ENCODE measurements around the gene GNPTG. TPM values are rescaled to one million over a fixed set of nuclear protein-coding genes. Genes with fewer than 3 reads are reported as not detected.

The GNPTG gene
- total and polyA plus RNA-seq, 2 of the 8 experiments (the other 6 are each of a cell fraction or from before 2014, with no cell fraction given): 26.2 to 51.2 TPM

DNA sequence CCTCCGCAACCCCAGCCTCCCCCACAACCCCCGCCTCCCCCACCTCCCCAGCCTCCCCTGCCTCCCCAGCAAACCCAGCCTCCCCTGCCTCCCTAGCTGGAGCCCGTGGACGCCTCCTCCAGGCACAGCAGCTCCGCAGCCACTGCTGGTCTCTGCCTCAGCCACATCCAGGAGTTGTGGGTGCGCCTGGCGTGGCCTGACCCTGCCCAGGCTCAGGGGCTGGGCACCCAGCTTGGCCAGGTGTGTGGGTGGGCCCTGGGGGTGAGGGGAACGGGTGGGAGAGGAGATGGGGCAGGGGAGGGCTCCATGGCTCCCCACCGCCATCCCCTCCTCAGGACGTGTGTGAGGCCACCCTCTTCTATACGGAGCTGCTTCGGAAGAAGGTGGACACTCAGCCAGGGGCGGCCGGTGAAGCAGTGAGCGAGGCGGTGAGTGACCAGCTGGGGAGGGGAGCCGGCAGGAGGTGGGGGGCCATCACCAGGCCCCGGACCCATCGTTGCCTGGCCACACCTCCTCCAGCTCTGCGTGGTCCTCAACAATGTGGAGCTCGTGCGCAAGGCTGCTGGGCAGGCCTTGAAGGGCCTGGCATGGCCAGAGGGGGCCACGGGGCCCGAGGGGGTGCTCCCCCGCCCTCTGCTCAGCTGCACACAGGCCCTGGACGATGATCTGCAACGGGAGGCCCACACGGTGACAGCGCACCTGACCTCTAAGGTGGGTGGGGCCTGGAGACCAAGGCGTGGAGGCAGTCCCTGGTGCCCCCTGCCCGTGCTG, 5.9 kb upstream of the GNPTG start:
- POLR2A ChIA-PET (ENCODE audit: partially characterized antibody): interaction anchor here (1.0 to 3.0 kb wide), 6 partner anchors 13 to 76 kb away, joined by 3 to 19 read pairs (median 4); partner anchors contain the start of gene BAIAP3
- Histone ChIP-seq H3K79me2 (ENCODE audit: control insufficient read depth in 1 of 2, insufficient read depth in 2 of 2, low read length in 2 of 2) (peaks cover 0 to 4% of the 10 kb centered on the region in 2 experiments; a peak in 1 of 4 replicates), H4K20me1 (replicated peaks in 1 of 2; ENCODE audit: control insufficient read depth in 1 of 2, insufficient read depth in 2 of 2, low read length in 2 of 2) (peaks cover 0 to 11% of the 10 kb centered on the region in 2 experiments), H3K4ac (replicated peaks; ENCODE audit: insufficient read length, low read depth, low read length) (no peak overlapping the region), H2AFZ (ENCODE audit: low read length) (no peak overlapping the region), H3K9me3 (ENCODE audit: insufficient read depth in 2 of 2, low read depth in 1 of 2, low read length in 1 of 2) (no peaks in the 10 kb centered on the region), H3K56ac (replicated peaks; ENCODE audit: insufficient read length, low read depth, low read length) (no peak overlapping the region), H2BK5ac (ENCODE audit: low read depth, low read length) (no peak overlapping the region), H3K4me1 (replicated peaks in 1 of 4; ENCODE audit: control insufficient read depth in 3 of 4, insufficient read depth in 4 of 4, low read length in 3 of 4) (peaks cover 0 to 15% (median 4%) of the 10 kb centered on the region in 4 experiments; a peak in 5 of 7 replicates), H2AK5ac (ENCODE audit: low read depth, low read length) (no peak overlapping the region), H2BK15ac (ENCODE audit: low read length) (no peak overlapping the region), H2BK120ac (replicated peaks; ENCODE audit: low read depth, low read length) (no peak overlapping the region), H3K14ac (ENCODE audit: insufficient read length) (no peak overlapping the region), H3K4me2 (ENCODE audit: insufficient read depth in 1 of 2, low read depth in 2 of 2, low read length in 2 of 2) (no peak overlapping the region), H3K27me3 (replicated peaks in 1 of 4; ENCODE audit: control insufficient read depth in 3 of 4, extremely low read depth in 1 of 4, insufficient read depth in 3 of 4, low read length in 3 of 4) (peaks cover 0 to 6% (median 0%) of the 10 kb centered on the region in 4 experiments; a peak in 3 of 7 replicates), H4K91ac (replicated peaks; ENCODE audit: insufficient read length, low read length) (no peak overlapping the region), H3K23me2 (ENCODE audit: low read depth, low read length) (peaks cover 4% of the 10 kb centered on the region; the same call in 1 of the 2 replicates), H3K23ac (ENCODE audit: insufficient read length) (no peak overlapping the region), H3K79me1 (ENCODE audit: low read depth, low read length) (0 out of 2 replicates have a peak, but pooled peaks cover 2% of the 10 kb centered on the region), H2BK20ac (ENCODE audit: low read length) (no peak overlapping the region), H3K36me3 (ENCODE audit: control insufficient read depth in 2 of 4, insufficient read depth in 4 of 4, low read length in 3 of 4) (peaks cover 4 to 9% (median 5%) of the 10 kb centered on the region in 4 experiments; a peak in 4 of 8 replicates), H3K9ac (replicated peaks in 1 of 4; ENCODE audit: extremely low read depth in 1 of 4, low read depth in 3 of 4, low read length in 3 of 4) (no peak overlapping the region), H4K5ac (ENCODE audit: insufficient read length, low read depth, low read length) (no peak overlapping the region), H4K8ac (ENCODE audit: extremely low read depth, insufficient read depth, low read length) (peak overlapping the region; percentile 57; the same call in 1 of the 2 replicates), H3K27ac (ENCODE audit: low read depth, low read length) (no peak overlapping the region), H3K4me3 (ENCODE audit: extremely low read depth in 1 of 4, insufficient read depth in 2 of 4, low read depth in 3 of 4, low read length in 4 of 4) (no peak overlapping the region), H3K18ac (ENCODE audit: extremely low read depth, low read length) (no peak overlapping the region), H2BK12ac (ENCODE audit: low read depth, low read length) (no peak overlapping the region)
- CTCF ChIA-PET (ENCODE audit: partially characterized antibody): interaction anchor here (0.6 to 11.1 kb wide), 8 partner anchors 9 to 79 kb away, joined by 3 to 52 read pairs (median 5); partner anchors contain the start of gene BAIAP3
- DNase-seq (ENCODE audit: low read depth in 1 of 2, low spot score in 2 of 2) (no peak), FAIRE-seq (no peak)
- WGBS, 2 experiments (ENCODE audit: extremely low coverage in 1 of 2, insufficient coverage in 1 of 2, insufficient read length in 1 of 2, insufficient replicate concordance in 2 of 2, low coverage in 1 of 2, low lambda C conversion rate in 2 of 2, missing lambda C conversion rate in 1 of 2): 92% methylated on average over 22 of the region's 31 CpGs; no CpG with 5 or more reads in 1 of the 2 experiments
- TF ChIP-seq SRF (IDR thresholded peaks at IDR 0.05; ENCODE audit: low read depth, low read length) (no peak), RNF2 (IDR thresholded peaks at IDR 0.05; ENCODE audit: borderline replicate concordance, low read depth, low read length, missing control alignments, poor library complexity, severe bottlenecking) (no peak), ZNF274 (IDR thresholded peaks at IDR 0.05; ENCODE audit: borderline replicate concordance, extremely low read depth, low read length) (no peak), CTBP2 (IDR thresholded peaks at IDR 0.05; ENCODE audit: borderline replicate concordance, insufficient read depth, insufficient read length, low read length) (no peak), GTF2F1 (IDR thresholded peaks at IDR 0.05; ENCODE audit: borderline replicate concordance, low read depth, low read length) (no peak), SP4 (IDR thresholded peaks at IDR 0.05; ENCODE audit: low read length) (no peak), NANOG (IDR thresholded peaks at IDR 0.05; ENCODE audit: insufficient read depth, low read depth, low read length, poor library complexity, severe bottlenecking) (no peak), SIX5 (IDR thresholded peaks at IDR 0.05; ENCODE audit: low read depth, low read length) (no peak), FOSL1 (IDR thresholded peaks at IDR 0.05; ENCODE audit: insufficient read depth, low read depth, low read length) (no peak), GABPA (IDR thresholded peaks at IDR 0.05; ENCODE audit: borderline replicate concordance, insufficient read depth, low read length) (no peak), TAF1 (IDR thresholded peaks at IDR 0.05; ENCODE audit: low read depth, low read length) (no peak)
